ENCODE data around the gene ITSN2. TPM values are rescaled to one million over a fixed set of nuclear protein-coding genes. Genes with fewer than 3 reads are reported as not detected.

ITSN2 gene
- total RNA-seq, 4 donors from 2014 or later = 32.8 to 58.0 (median 41.4) TPM

- in situ Hi-C loops (cut with MboI; ENCODE audit: low pct_ligation_motif_present in 1 of 4, low pct_unique_long_range_greater_than_20kb in 1 of 4, low sequenced_read_pairs in 3 of 4) (no loop called here), intact Hi-C loops (cut with DNase I; ENCODE audit: low total_unique reads) (no loop called here)
- WGBS, 2 donors (ENCODE audit: low coverage in 1 of 2) = 53 to 61% methylated on average over 3 to 6 of the region's 6 CpGs
- TF ChIP-seq CTCF (IDR thresholded peaks at IDR 0.05) (no peak), POLR2A (IDR thresholded peaks at IDR 0.05) (no peak), EP300 (IDR thresholded peaks at IDR 0.05; ENCODE audit: low read depth) (no peak), POLR2AphosphoS5 (IDR thresholded peaks at IDR 0.05) (no peak)
- DNase-seq = no peak
- H3K9me3 ChIP-seq = no peaks in the 10 kb centered on the region
- no peaks in the 10 kb centered on the region for H3K36me3 ChIP-seq
- no peaks in the 10 kb centered on the region for H3K27me3 ChIP-seq
- no peaks in the 10 kb centered on the region for H3K4me1 ChIP-seq
- H3K27ac ChIP-seq = no peak overlapping the region
- no peak overlapping the region for H3K4me3 ChIP-seq
Measured at GRCh38 chr2:24183366-24184069, 176.8 kb downstream of the ITSN2 start.

- in situ Hi-C loops (cut with MboI; ENCODE audit: low pct_ligation_motif_present in 1 of 4, low pct_unique_long_range_greater_than_20kb in 1 of 4, low sequenced_read_pairs in 3 of 4) (no loop called here), intact Hi-C loops (cut with DNase I; ENCODE audit: low total_unique reads) (no loop called here)
- WGBS, 2 donors (ENCODE audit: low coverage in 1 of 2) = 86 to 93% methylated on average over 6 to 7 of the region's 7 CpGs
- no peaks in the 10 kb centered on the region for H3K36me3 ChIP-seq
- no peaks in the 10 kb centered on the region for H3K27me3 ChIP-seq
- no peak for DNase-seq
- H3K27ac ChIP-seq = no peak overlapping the region
- no peaks in the 10 kb centered on the region for H3K4me1 ChIP-seq
- TF ChIP-seq EP300 (IDR thresholded peaks at IDR 0.05; ENCODE audit: low read depth) (no peak), POLR2A (IDR thresholded peaks at IDR 0.05) (no peak), POLR2AphosphoS5 (IDR thresholded peaks at IDR 0.05) (no peak), CTCF (IDR thresholded peaks at IDR 0.05) (no peak)
- no peak overlapping the region for H3K4me3 ChIP-seq
- no peaks in the 10 kb centered on the region for H3K9me3 ChIP-seq
Measured at GRCh38 chr2:24182507-24182906, 177.8 kb downstream of the ITSN2 start.

- Histone ChIP-seq H3K27ac (no peak overlapping the region), H3K36me3 (no peaks in the 10 kb centered on the region), H3K27me3 (no peaks in the 10 kb centered on the region), H3K4me1 (no peaks in the 10 kb centered on the region), H3K4me3 (no peak overlapping the region), H3K9me3 (no peaks in the 10 kb centered on the region)
- 62 to 84% methylated on average over 3 to 6 of the region's 6 CpGs for WGBS, 2 donors (ENCODE audit: low coverage in 1 of 2)
- in situ Hi-C loops (cut with MboI; ENCODE audit: low pct_ligation_motif_present in 1 of 4, low pct_unique_long_range_greater_than_20kb in 1 of 4, low sequenced_read_pairs in 3 of 4) (no loop called here), intact Hi-C loops (cut with DNase I; ENCODE audit: low total_unique reads) (no loop called here)
- no peak for TF ChIP-seq POLR2A (IDR thresholded peaks at IDR 0.05)
- no peak for TF ChIP-seq POLR2AphosphoS5 (IDR thresholded peaks at IDR 0.05)
- no peak for TF ChIP-seq CTCF (IDR thresholded peaks at IDR 0.05)
- no peak for TF ChIP-seq EP300 (IDR thresholded peaks at IDR 0.05; ENCODE audit: low read depth)
- DNase-seq = no peak
Measured at GRCh38 chr2:24181849-24182248, 178.5 kb downstream of the ITSN2 start.

GRCh38 chr2:24179683-24180082, 180.7 kb downstream of the ITSN2 start:
- TF ChIP-seq EP300 (IDR thresholded peaks at IDR 0.05; ENCODE audit: low read depth) (no peak), POLR2A (IDR thresholded peaks at IDR 0.05) (no peak), POLR2AphosphoS5 (IDR thresholded peaks at IDR 0.05) (no peak), CTCF (IDR thresholded peaks at IDR 0.05) (no peak)
- Histone ChIP-seq H3K27ac (no peak overlapping the region), H3K4me1 (no peaks in the 10 kb centered on the region), H3K27me3 (no peaks in the 10 kb centered on the region), H3K9me3 (no peaks in the 10 kb centered on the region), H3K4me3 (no peak overlapping the region), H3K36me3 (no peaks in the 10 kb centered on the region)
- in situ Hi-C loops (cut with MboI; ENCODE audit: low pct_ligation_motif_present in 1 of 4, low pct_unique_long_range_greater_than_20kb in 1 of 4, low sequenced_read_pairs in 3 of 4) (no loop called here), intact Hi-C loops (cut with DNase I; ENCODE audit: low total_unique reads) (no loop called here)
- DNase-seq = no peak

All from transverse colon (tissue), 4 donors.